Left lobe of liver (tissue), 2 donors: Measurements from ENCODE around the gene MT1M. TPM values are rescaled to one million over a fixed set of nuclear protein-coding genes. Genes with fewer than 3 reads are reported as not detected.
"Not testable (repeated sequence)": the region's sequence is repeated elsewhere in the genome, so short reads cannot be mapped to it uniquely, and the experiment has no call there.

Experiments
- ATAC-seq: fragments of 200-7000 bp; cut with Tn5 transposase; one replicate; pipeline ENCODE4 v1.9.1; 2020; ENCODE audit warnings: mild to moderate bottlenecking, moderate library complexity
- DNase-seq: peaks from one replicate; pipeline ENCODE4 v3.0.0-alpha.2; 2020; ENCODE audit warnings: low spot score
- total RNA-seq: library from RNA; stranded (reverse); gene quantifications from one replicate; pipeline ENCODE4 v1.2.1, GENCODE V29; 2021
- donor health status: DM: no; HTN: no; CAD: no; lungs with moderate emphysema.
- donor health status: DM: no; HTN: yes; CAD: no.

MT1M gene
- total RNA-seq, 1 donor from 2014 or later: 546 TPM

DNA sequence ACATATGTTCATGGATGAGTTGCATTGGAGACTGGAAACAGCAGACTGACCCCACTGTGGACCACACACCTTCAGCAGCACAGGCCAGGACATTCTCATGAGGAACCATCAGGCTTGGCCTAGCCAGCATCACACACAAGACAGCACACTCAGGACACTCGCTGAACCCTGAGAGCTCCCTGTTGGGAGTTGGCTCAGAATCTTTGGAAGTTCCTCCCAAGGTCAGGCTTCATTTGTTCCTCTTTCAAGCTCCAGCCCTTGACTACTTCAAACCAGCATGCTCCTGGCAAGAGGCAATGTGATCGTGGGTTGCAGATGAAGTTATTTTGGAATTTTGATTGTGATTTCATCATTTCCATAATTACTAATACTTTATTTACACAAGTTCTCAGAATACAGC, 39.2 kb downstream of the MT1M start:
- not testable (repeated sequence) for DNase-seq, ATAC-seq

DNA sequence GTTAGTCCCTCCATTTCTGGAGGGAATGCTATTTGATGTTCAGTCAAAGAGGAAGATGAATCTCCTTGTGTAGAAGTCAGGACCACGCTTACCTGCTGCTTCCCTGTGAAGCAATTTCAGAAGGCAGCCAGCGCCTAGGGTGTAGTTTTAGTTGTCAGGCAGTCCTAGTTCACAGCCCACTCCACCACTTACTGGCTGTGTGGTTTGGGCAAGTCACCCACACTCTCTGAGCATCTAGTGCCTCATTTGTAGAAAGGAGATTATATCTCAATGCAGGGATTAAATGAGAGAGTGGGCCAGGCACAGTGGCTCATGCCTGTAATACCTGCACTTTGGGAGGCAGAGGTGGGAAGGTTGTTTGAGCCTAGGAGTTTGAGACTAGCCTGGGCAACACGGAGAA, 39.7 kb downstream of the MT1M start:
- ATAC-seq, DNase-seq: not testable (repeated sequence)

DNA sequence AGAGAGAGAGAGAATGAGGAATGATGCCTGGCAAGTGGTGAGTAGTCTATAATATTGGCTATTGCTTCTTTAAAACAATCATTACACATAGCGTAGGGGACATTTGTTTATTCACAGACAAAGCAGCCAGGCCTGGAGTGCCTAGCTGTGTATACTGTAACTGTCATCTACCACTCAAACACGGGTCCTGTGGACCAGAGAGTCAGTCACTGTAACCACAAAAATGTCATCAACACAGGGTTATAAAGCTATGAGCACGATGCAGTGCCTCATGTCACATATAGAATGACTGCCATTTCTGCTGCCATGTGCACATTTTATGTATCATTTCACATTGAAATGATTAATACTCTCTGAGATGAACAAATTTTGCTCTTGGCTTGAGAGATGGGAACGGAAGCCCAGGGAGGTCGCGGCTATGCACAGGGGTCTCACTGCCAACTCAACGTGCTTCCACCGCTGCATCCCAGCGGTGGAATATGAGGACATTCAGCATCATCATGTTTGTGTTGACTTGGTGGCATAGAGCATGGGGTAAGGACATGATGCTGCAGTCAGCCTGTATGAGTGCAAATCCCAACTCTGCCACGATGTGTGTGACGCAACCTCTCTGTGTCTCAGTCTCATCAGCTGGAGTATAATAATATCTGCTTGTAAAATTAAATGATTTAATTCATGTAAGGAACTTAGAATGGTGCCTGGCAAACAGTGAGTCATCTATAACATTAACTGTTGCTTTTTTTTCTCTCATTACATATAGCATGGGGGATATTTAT, 40.5 kb downstream of the MT1M start:
- no peak for ATAC-seq
- DNase-seq: no peak

DNA sequence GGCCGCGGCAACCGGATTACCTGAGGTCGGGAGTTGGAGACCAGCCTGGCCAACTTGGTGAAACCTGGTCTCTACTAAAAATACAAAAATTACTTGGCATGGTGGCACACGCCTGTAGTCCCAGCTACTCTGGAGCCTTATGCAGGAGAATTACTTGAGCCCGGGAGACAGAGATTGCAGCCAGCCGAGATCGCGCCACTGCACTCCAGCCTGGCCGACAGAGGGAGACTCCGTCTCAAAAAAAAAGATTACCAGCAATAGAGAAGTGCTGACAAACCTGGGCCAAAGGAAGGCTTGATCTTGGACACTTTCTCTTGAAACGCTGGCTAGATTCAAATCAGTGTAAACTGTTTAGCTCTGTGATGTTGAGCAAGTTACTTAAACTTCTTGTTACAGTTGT, 41.5 kb downstream of the MT1M start:
- ATAC-seq (peak; percentile 43), DNase-seq (no peak)

- ATAC-seq: not testable (repeated sequence)
Measured at GRCh38 chr16:56674570-56674969, 42.1 kb downstream of the MT1M start.

DNA sequence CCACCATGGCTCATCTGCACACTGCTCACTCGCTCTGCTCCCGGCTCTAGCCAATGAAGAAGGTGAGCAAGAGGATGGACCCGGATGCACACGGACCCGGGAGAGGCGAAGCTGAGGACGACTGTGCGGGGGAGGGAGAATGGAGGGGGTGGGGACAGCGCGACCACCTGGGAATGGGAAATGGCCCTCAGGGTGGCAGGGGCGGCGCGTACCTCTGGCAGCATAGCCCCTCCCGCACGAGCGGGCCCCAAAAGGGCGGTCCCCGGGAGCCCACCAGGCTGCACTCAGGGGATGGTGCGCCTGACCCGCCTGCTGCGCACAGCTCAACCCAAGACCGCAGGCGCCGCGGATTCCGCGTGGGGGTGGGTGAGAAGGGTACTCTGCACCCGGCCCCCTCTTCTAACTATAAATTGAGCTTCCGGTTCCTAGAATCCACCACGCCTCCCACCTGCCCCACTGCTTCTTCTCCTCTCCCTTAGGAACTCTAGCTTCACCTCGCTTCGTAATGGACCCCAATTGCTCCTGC, 43.3 kb downstream of the MT1M start:
- DNase-seq (no peak), ATAC-seq (no peak)

More at GRCh38 chr16:56674570-56674969, 42.1 kb downstream of the MT1M start:
- not testable (repeated sequence) for DNase-seq

DNA sequence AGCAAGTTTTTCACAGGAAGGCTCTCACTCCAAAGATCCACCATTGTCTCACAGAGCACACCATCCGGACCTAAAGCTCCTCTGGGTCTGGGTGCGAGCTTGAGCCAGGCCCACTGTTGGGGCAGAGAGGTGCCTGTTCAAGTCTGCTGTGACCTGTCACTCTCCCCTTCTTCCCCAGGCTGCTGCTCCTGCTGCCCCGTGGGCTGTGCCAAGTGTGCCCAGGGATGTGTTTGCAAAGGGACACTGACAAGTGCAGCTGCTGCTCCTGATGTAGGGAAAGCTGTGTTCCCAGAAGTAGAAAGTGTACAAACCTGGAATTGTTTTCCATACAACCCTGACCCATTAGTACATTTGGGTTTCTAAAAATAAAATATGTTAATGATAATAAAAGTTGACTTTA, 45.0 kb downstream of the MT1M start:
- DNase-seq (no peak), ATAC-seq (no peak)

- no peak for DNase-seq
- ATAC-seq: no peak
Measured at GRCh38 chr16:56679078-56679730, 46.7 kb downstream of the MT1M start.

DNA sequence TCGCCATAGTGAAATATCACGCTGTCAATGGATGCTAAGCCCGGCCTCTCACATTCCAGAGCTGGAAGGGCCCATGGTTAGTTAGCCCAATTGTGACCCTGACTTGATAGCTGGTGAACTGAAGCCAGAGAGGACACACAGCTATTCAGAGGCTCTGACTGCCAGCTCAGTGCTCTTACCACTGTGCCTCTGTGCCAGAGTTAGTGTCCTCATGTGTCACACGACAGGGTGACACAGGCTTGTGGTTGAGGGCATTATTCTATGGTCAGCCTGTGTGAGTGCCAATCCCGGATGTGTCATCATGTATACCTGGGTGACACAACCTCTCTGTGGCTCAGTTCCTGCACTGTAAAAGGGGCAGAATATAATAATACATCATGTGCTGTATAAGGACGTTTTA, 47.4 kb downstream of the MT1M start:
- DNase-seq (no peak), ATAC-seq (no peak)

DNA sequence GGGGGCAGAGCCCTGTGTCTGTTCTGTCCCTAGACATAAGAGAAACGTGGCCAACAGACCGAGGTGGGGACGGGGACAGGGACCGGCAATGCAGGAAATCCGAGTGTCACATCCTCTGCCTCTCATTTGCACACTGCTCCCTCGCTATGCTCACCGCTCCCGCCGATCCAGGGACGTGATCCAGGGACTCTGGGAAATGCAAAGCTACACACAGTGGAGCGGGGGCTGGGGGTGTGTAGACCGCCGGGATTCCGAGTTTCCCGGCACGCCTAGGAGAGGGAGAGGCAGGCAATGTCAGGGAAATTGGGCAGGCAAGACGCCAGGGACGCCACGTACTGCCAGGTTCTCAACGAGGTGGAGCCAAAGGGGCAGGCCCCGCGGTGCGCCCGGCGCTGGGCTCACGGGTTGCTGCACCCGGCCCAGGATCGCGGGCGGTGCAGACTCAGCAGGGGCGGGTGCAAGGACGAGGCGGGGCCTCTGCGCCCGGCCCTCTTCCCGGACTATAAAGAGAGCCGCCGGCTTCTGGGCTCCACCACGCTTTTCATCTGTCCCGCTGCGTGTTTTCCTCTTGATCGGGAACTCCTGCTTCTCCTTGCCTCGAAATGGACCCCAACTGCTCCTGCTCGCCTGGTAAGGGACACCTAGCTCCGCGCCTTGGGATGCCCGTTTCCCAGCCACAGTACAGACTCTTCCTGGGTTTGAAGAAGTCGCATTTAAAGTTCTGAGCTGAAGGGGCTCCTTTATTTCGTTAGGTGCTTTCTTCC, 49.7 kb downstream of the MT1M start, which contains the start of gene MT1X:
MT1X (plus strand) TSS at position 532 of the 764 bp plus-strand sequence; CDS start at position 603, 71 bp downstream.
- ATAC-seq: peak; percentile 64

DNA sequence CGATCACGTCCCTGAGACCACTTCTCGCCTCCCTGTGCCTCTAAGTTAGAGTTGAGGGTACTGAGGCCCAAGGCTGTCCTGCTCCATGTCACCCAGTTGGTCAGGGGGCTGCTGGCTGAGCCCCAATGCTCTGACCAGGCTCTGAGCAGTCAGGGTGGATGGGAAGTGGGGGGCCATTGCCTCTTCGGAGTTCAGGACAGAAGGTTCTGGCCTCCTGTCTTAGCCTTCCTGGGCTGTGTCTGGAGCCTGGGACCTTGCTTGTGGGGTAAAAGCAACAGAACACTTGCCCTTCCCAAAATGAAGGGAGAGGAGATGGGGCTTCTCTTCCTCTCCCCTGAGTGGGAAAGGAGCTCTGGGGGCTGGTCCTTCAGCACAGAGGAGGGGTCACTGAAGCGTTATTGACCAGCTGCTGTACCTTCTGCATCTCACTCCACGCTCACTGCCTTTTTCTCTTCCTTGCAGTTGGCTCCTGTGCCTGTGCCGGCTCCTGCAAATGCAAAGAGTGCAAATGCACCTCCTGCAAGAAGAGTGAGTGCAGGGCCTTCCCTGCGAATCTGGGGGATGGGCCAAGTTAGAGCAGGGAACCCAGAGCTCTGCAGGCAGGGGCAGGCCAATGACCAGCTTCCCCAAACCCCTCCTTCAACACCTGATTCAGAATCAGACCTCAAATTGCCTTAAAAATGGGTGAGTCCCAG, 50.4 kb downstream of the MT1M start:
- peak; percentile 4 for ATAC-seq
- DNase-seq: no peak

More for the DNA sequence above, 49.7 kb downstream of the MT1M start, which contains the start of gene MT1X:
- DNase-seq: peak; percentile 99

Other genes with a start within 250 kb of the MT1M start
- 159 TPM for gene AMFR, start 207.1 kb upstream of the MT1M start, total RNA-seq
- gene NUDT21, start 181.3 kb upstream of the MT1M start, total RNA-seq: 31.7 TPM
- 12.1 TPM for gene OGFOD1, start 181.1 kb upstream of the MT1M start, total RNA-seq
- 11.7 TPM for gene BBS2, start 112.6 kb upstream of the MT1M start, total RNA-seq
- gene MT4, start 67.6 kb upstream of the MT1M start, total RNA-seq: not detected
- gene MT3, start 43.1 kb upstream of the MT1M start, total RNA-seq: not detected
- 3,908 TPM for gene MT2A, start 24.1 kb upstream of the MT1M start, total RNA-seq
- gene MT1E, start 6.9 kb upstream of the MT1M start, total RNA-seq: 1,576 TPM
- 141 TPM for gene MT1A, start 6.0 kb downstream of the MT1M start, total RNA-seq
- 2.7 TPM for gene MT1B, start 19.2 kb downstream of the MT1M start, total RNA-seq
- gene MT1F, start 25.3 kb downstream of the MT1M start, total RNA-seq: 763 TPM
- gene MT1G, start 35.4 kb downstream of the MT1M start, total RNA-seq: 5,960 TPM
- 949 TPM for gene MT1H, start 37.2 kb downstream of the MT1M start, total RNA-seq
- gene MT1X, start 49.8 kb downstream of the MT1M start, total RNA-seq: 2,271 TPM
- gene NUP93, start 97.5 kb downstream of the MT1M start, total RNA-seq: 13.2 TPM
- gene SLC12A3, start 232.5 kb downstream of the MT1M start, total RNA-seq: not detected